NCI-H2107 treated with DMSO at 0.1 percent for 48 hours (cell line): ENCODE measurements around the gene COL15A1.
"Not testable (repeated sequence)": the region's sequence is repeated elsewhere in the genome, so short reads cannot be mapped to it uniquely, and the experiment has no call there.

ENCODE experiments used
- DNase-seq: peaks from one replicate; lab custom pipeline; 2025; ENCODE audit not compliant: unreplicated experiment; lab: John Stamatoyannopoulos, UW

COL15A1 gene

GRCh38 chr9:98943682-98944056 is at the start of gene COL15A1:
Gene COL15A1, plus strand, starts transcription at chr9:98943907. Its CDS starts 155 bp downstream, at chr9:98944062.
- DNase-seq = no peak

GRCh38 chr9:98894171-98894570 is 49.5 kb upstream of the COL15A1 start:
- DNase-seq = no peak

GRCh38 chr9:98894761-98895160 is 48.9 kb upstream of the COL15A1 start:
- no peak for DNase-seq

- DNase-seq = no peak
Observed at GRCh38 chr9:98896632-98897031, 47.1 kb upstream of the COL15A1 start.

- DNase-seq = no peak
Observed at GRCh38 chr9:98897745-98898144, 46.0 kb upstream of the COL15A1 start.

- DNase-seq = no peak
Observed at GRCh38 chr9:98899408-98900056, 44.2 kb upstream of the COL15A1 start.

- DNase-seq = no peak
Observed at GRCh38 chr9:98900244-98900643, 43.5 kb upstream of the COL15A1 start.

- no peak for DNase-seq
Observed at GRCh38 chr9:98900725-98901124, 43.0 kb upstream of the COL15A1 start.

GRCh38 chr9:98901843-98902242 is 41.9 kb upstream of the COL15A1 start:
- DNase-seq = not testable (repeated sequence)

GRCh38 chr9:98902516-98902915 is 41.2 kb upstream of the COL15A1 start:
- DNase-seq = no peak

GRCh38 chr9:98902925-98903324 is 40.8 kb upstream of the COL15A1 start:
- DNase-seq = no peak

- no peak for DNase-seq
Observed at GRCh38 chr9:98903961-98904411, 39.7 kb upstream of the COL15A1 start.

GRCh38 chr9:98905015-98905414 is 38.7 kb upstream of the COL15A1 start:
- no peak for DNase-seq

- no peak for DNase-seq
Observed at GRCh38 chr9:98906273-98907040, 37.2 kb upstream of the COL15A1 start.

- DNase-seq = no peak
Observed at GRCh38 chr9:98907055-98907454, 36.7 kb upstream of the COL15A1 start.

- DNase-seq = no peak
Observed at GRCh38 chr9:98908897-98909634, 34.6 kb upstream of the COL15A1 start.

GRCh38 chr9:98909935-98910334 is 33.8 kb upstream of the COL15A1 start:
- DNase-seq = no peak

GRCh38 chr9:98911042-98911441 is 32.7 kb upstream of the COL15A1 start:
- DNase-seq = no peak

- not testable (repeated sequence) for DNase-seq
Observed at GRCh38 chr9:98911738-98912137, 32.0 kb upstream of the COL15A1 start.

- no peak for DNase-seq
Observed at GRCh38 chr9:98912450-98912849, 31.3 kb upstream of the COL15A1 start.

- no peak for DNase-seq
Observed at GRCh38 chr9:98913044-98913443, 30.7 kb upstream of the COL15A1 start.

- DNase-seq = no peak
Observed at GRCh38 chr9:98913705-98914104, 30.0 kb upstream of the COL15A1 start.
